Hepatocyte (in vitro differentiated cells): ENCODE results near the gene DNAJB1.

Source experiments
- EZH2 ChIP-seq: fragments of 200-600 bp; sonication (generic); IDR thresholded peaks from 2 replicates; pipeline ENCODE4 v1.6.1; 2016; ENCODE audit warnings: antibody characterized with exemption, mild to moderate bottlenecking, borderline replicate concordance
- TF ChIP-seq, protein P1 (sequence below): fragments of 200-600 bp; sonication (generic); IDR thresholded peaks from 2 replicates; pipeline ENCODE4 v1.5.1; 2016; ENCODE audit warnings: antibody characterized with exemption, mild to moderate bottlenecking; ENCODE audit not compliant: poor library complexity

DNA sequence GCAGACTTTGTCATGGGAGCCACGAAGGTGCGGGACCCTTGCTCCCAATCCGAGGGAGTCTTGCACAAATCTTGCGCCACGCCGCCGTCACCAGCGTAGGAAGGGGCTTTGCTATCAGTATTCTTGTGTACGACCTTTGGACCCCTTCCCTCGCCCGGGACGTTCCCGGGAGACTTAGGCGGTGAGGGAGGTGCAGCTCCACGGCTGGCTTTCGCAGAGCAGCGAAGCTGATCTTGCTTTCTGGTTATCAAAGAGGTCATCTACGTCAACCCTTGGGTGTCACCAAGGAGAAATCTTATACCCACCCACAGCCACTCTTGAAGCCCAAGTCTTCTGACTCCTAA, 11.8 kb upstream of the DNAJB1 start:
- TF ChIP-seq, protein P1, sequence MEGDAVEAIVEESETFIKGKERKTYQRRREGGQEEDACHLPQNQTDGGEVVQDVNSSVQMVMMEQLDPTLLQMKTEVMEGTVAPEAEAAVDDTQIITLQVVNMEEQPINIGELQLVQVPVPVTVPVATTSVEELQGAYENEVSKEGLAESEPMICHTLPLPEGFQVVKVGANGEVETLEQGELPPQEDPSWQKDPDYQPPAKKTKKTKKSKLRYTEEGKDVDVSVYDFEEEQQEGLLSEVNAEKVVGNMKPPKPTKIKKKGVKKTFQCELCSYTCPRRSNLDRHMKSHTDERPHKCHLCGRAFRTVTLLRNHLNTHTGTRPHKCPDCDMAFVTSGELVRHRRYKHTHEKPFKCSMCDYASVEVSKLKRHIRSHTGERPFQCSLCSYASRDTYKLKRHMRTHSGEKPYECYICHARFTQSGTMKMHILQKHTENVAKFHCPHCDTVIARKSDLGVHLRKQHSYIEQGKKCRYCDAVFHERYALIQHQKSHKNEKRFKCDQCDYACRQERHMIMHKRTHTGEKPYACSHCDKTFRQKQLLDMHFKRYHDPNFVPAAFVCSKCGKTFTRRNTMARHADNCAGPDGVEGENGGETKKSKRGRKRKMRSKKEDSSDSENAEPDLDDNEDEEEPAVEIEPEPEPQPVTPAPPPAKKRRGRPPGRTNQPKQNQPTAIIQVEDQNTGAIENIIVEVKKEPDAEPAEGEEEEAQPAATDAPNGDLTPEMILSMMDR: no peak
- TF ChIP-seq EZH2: no peak
